Measurements from ENCODE around the gene WIZ.

The WIZ gene

DNA sequence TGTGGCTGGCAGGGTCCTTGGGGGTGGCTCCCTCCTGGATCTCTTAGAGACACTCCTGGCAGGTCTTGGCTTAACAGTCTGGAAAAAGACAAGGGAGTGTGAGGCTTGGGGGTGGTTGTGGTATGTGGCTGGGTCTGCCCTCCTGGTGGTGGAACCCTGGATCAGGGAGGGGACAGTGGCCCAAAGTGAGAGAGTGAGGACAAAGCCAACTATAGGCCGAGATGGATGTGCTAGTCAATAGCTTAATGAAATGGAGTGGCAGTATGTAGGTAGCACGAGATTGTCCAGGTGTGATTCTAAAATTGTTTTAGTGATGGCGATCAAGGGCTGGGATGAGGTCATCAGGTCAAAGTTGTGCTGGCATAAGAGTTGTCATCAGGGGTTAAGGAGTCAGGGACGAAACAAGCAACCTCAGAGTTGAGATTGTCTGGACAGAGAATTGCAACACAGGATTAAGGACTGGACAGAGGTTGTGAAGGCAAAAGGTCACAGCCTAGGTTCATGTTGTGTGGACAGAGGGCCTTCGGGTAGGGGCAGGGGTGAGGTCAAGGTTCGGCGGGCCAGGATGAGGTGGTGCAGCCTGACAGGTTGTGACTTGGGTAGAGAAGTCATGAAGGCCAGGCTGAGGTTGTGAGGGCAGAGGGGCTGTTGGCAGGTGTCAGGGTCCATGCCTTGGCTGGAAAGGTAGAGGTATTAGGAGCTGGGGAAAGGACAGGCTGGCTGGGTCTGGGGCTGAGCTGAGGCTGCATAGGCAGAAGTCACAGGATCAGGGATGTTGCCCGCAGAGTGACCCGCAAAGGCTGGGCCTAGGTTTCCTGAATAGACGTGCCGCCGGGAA, 19.1 kb upstream of the WIZ start:
- no peak for DNase-seq (ENCODE audit: low read depth)
- TF ChIP-seq, protein P1, sequence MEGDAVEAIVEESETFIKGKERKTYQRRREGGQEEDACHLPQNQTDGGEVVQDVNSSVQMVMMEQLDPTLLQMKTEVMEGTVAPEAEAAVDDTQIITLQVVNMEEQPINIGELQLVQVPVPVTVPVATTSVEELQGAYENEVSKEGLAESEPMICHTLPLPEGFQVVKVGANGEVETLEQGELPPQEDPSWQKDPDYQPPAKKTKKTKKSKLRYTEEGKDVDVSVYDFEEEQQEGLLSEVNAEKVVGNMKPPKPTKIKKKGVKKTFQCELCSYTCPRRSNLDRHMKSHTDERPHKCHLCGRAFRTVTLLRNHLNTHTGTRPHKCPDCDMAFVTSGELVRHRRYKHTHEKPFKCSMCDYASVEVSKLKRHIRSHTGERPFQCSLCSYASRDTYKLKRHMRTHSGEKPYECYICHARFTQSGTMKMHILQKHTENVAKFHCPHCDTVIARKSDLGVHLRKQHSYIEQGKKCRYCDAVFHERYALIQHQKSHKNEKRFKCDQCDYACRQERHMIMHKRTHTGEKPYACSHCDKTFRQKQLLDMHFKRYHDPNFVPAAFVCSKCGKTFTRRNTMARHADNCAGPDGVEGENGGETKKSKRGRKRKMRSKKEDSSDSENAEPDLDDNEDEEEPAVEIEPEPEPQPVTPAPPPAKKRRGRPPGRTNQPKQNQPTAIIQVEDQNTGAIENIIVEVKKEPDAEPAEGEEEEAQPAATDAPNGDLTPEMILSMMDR (conservative IDR thresholded peaks at IDR 0.05; ENCODE audit: low read depth, low read length): no peak
- no peak overlapping the region for H3K4me3 ChIP-seq (ENCODE audit: low read length)

DNA sequence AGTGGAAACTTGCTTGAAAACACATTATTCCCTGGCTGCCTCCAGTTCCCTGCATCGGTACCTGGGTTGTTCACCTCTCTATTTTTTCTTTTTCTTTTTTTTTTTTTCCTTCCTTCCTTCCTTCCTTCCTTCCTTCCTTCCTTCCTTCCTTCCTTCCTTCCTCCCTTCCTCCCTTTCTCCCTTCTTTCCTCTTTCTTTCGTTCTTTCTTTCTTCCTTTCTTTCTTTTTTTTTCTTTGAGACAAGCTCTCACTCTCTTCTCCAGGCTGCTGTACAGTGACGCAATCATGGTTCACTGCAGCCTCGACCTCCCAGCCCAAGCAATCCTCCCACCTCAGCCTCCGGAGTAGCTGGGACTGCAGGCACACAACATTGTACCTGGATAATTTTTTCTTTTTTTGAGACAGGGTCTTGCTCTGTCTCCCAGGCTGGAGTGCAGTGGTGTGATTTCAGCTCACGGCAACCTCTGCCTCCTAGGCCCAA, 18.0 kb upstream of the WIZ start:
- no peak for DNase-seq (ENCODE audit: low read depth)

DNA sequence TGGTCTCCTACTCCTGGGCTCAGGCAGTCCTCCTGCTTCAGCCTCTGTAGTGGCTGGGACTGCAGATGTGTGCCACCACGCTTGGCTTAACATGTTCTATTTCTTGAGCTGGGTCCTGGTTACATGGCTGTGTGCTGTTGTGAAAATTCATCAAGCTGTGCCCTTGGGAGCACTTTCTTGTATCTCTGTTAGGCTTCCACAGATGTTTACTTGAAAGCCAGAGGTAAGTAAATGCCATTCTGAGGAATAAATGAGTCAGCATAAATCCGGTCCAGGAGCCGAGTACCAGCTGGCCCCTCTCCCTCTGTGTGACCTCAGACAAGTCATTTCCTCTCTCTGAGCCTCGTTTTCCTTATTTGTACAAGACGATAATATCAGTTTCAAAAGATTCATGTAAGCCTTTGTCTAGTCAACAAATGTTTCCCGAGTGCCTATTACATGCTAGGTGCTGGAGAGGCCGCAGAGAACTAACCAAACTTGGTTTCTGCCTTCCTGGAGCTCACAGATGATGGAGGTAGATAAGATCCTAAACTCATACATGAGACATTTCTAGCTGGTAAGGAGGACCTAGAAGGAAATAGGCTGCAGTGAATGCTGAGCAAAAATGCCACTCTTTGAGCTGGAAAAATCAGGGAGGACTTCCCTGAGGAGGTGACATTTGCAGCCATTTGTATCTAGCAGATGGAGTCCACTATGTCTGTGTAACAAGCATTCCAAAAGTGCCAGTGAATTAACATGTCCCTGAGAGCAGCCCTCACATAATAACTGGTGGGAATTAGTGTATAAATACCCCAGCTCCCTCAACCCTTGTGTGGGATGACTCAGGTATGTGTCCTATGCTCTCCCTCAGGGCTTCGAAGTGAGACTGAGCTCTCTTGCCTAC, 17.3 kb upstream of the WIZ start:
- no peak overlapping the region for H3K4me3 ChIP-seq (ENCODE audit: low read length)
- no peak for DNase-seq (ENCODE audit: low read depth)
- TF ChIP-seq, protein P1 (conservative IDR thresholded peaks at IDR 0.05; ENCODE audit: low read depth, low read length): no peak

More for the DNA sequence above, 18.0 kb upstream of the WIZ start:
- no peak overlapping the region for H3K4me3 ChIP-seq (ENCODE audit: low read length)
- TF ChIP-seq, protein P1 (conservative IDR thresholded peaks at IDR 0.05; ENCODE audit: low read depth, low read length): no peak

DNA sequence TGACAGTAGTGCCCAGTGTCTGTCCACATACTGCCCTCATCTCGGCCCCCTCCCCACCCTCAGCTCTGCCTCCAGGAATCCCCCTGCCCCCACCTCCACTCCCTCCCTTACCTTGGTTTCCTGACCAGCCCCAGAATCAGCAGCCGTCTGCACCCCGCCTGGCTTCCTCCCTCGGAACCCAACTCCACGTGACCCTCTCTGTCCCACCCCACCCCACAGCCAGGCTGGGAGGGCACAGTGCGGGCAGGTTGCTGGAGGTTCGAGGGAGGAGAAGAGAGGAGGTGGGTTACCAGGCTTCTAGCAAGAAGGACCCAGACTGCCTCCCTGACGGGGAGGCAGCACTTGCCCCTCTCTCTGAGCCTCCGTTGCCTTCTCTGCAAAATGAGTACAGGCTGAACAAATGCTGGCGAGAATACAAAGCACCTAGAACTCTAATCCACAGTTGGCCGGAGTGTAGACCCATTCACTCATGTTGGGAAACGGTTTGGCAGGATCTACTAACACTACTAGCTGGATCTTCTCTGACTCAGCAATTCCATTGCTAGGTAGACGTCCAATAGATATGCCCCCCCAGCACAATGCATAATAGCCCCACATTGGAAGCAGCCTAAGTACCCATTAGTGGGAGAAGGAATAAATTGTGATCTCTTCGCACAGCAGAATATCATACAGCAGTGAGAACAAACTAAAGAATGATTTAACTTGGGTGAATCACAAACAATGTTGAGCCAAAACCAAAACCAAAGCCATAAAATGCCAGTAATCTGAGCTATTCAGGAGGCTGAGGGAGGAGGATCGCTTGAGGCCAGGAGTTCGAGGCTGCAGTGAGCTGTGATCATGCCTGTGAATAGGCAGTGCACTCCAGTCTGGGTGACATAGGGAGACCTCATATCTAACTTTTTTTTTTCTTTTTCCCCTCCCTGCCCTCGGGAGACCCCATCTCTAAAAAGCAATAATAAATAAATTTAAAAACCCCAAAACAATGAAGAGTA, 14.9 kb upstream of the WIZ start, which contains the start of gene RASAL3:
Gene RASAL3, minus strand, starts transcription at position 151 of the 992 bp plus-strand sequence. CDS start 186 bp downstream, outside the sequence.
- no peak for DNase-seq (ENCODE audit: low read depth)
- no peak within 1 kb of the TSS for H3K4me3 ChIP-seq (ENCODE audit: low read length)
- TF ChIP-seq, protein P1 (conservative IDR thresholded peaks at IDR 0.05; ENCODE audit: low read depth, low read length): no peak

DNA sequence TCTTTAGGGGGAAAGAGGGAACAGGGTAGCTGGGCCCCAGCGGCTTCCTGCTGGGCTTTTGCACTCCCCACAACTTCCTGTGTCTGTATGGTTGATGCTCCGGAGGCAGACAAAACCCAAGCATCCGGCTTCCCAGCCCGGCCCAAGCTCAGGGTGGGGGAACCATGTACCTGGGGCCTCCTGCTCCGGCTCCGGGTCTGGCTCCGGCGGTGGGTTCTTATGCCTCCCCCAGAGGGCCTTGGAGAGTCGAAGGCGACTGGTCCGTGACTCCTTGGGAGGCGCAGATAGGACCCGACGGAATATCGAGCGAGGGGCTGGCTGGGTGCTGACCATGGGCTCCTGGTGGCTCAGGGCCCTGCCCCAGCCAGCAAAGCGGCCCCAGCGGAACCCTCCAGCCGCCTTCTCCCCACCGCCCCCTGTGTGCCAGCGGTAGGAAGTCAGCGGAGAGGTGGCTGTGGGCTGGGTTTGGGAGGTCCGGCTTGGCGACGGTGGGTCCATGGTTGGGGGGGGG, 14.2 kb upstream of the WIZ start:
- TF ChIP-seq, protein P1 (conservative IDR thresholded peaks at IDR 0.05; ENCODE audit: low read depth, low read length): no peak
- H3K4me3 ChIP-seq (ENCODE audit: low read length): no peak overlapping the region
- DNase-seq (ENCODE audit: low read depth): no peak

DNA sequence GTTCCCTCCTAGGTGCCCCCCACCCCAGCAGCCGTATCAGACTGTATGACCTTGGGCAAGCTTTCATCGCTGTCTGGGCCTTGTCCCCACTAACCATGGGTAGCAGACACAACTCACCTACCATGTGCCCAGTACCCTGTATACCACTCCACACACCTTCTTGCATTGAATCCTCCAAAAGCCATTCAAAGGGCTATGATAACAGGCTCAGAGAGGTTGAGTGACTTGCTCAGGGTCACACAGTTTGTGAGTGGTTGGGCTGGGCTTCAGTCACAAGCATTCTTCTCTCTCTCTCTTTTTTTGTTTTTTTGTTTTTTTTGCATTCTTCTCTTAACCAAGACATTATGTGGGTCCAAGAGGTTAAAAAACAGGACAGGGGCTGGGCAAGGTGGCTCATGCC, 11.9 kb upstream of the WIZ start:
- TF ChIP-seq, protein P1 (conservative IDR thresholded peaks at IDR 0.05; ENCODE audit: low read depth, low read length): no peak
- no peak for DNase-seq (ENCODE audit: low read depth)
- no peak overlapping the region for H3K4me3 ChIP-seq (ENCODE audit: low read length)
